Chondrocyte (in vitro differentiated cells): ENCODE data around the gene CACNB3. TPM values are rescaled to one million over a fixed set of nuclear protein-coding genes. Genes with fewer than 3 reads are reported as not detected.
A peak's percentile ranks its signal among the peaks of the same experiment; 100 is the strongest.

ENCODE experiments used
- DNase-seq: peaks from one replicate; pipeline ENCODE4 v3.0.0; 2021; ENCODE audit warnings: mixed read lengths, low spot score
- H3K27ac Mint-ChIP-seq: one replicate; pipeline ENCODE4 v1.8.0; 2021; ENCODE audit warnings: mild to moderate bottlenecking, moderate library complexity, mixed read lengths; ENCODE audit not compliant: unreplicated experiment
- H3K27me3 Mint-ChIP-seq: 2 replicates; pipeline ENCODE4 v1.8.0; 2021; ENCODE audit warnings: low read depth, mixed read lengths
- H3K36me3 Mint-ChIP-seq: 2 replicates; pipeline ENCODE4 v1.8.0; 2021; ENCODE audit warnings: low read depth, mixed read lengths
- H3K4me1 Mint-ChIP-seq: 2 replicates; pipeline ENCODE4 v1.8.0; 2021; ENCODE audit warnings: low read depth, mild to moderate bottlenecking, mixed read lengths
- H3K4me3 Mint-ChIP-seq: one replicate; pipeline ENCODE4 v1.8.0; 2021; ENCODE audit warnings: mild to moderate bottlenecking, moderate library complexity, mixed read lengths; ENCODE audit not compliant: unreplicated experiment
- H3K9me3 Mint-ChIP-seq: 2 replicates; pipeline ENCODE4 v1.8.0; 2021; ENCODE audit warnings: low read depth, mixed read lengths
- CTCF ChIP-seq: fragments of 200-600 bp; sonication (generic); IDR thresholded peaks from 2 replicates; pipeline ENCODE4 v1.5.0; 2021; ENCODE audit warnings: antibody characterized with exemption, mild to moderate bottlenecking, moderate library complexity
- total RNA-seq: library from RNA; stranded (reverse); gene quantifications from 3 replicates; pipeline ENCODE4 v1.2.1, GENCODE V29; 2021

Gene CACNB3
- total RNA-seq, 1 donor from 2014 or later, result 69.5 TPM

DNA sequence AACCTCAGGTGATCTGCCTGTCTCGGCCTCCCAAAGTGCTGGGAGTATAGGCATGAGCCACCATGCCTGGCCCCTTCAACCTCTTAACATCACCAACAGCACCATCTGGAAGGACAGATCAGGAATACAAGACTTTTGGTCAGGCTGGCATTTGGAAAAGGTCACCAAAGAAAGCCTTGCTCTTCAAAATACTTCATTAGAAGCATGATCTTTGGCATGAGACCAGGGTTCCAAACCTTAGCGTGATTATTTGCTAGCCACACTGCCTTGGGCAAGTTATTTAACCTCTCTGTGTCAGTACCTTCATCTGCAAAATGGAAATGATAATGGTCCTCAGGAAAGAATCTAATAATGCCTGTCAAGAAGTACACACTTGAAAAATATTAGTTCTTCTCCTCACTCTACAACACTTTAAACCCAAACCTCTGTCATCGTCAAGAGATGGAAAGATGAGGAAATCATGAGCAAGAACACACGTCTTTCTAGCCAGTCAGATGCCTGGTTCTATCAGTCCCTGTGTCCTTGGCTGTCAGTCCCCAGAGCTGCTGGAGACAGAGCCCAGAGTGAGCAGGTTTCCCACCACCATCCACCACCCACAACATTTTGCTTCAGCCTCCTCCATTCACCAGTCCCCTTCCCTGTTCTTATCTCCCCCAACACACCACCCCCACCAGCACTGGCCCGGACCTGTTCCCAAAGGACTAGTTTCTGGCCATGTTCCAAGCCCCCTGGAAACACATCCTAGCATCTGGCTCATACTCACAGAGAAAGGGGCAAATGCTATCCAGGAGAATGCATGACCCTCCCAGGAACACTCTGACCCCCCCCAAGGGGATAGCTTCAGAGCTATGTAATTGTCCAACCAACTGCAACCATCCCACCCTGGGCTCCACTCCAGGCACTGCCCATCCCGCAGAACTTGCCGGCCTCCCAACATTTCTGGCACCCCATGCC lies 31.4 kb upstream of the CACNB3 start:
- TF ChIP-seq CTCF, result no peak
- peak overlapping the region; percentile 92 for H3K27ac Mint-ChIP-seq

DNA sequence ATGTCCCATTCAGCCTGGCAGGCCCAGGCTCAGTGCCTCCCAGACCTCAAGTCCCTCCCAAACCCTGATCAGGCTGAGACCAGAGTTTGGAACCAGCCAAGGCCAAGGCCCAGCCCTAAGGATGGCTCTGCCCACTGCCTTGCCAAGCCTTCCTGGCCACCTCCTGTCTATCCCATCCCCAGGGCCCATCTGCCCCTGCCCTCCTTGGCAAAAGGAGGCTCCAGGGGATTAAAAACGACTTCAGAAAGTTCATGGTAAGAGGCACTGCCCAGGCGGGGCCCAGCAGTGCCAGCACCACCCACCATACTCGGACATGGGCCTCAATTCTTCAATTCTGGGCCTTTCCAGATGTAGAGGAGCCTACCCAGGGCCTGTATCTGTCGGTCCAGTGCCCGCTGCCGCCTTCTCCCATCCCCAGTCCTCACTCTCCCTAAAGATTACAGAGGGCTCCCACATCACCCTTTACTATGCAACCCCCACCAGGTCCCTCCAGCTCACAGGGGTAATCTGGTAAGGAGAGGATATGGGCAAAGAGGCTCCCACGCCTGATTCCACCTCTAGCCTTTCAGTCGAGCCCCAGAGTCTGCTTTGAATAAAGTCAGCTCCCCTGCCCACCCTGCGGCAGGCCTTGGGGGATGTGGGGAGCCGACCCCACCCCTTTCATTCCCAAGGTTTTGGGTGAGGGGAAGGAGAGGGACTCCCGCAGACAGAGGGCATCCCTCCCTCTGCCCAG lies 30.3 kb upstream of the CACNB3 start:
- Mint-ChIP-seq H3K27ac (peak overlapping the region; percentile 92), H3K4me3 (peak overlapping the region; percentile 93), H3K36me3 (no peaks in the 10 kb centered on the region), H3K27me3 (no peaks in the 10 kb centered on the region), H3K4me1 (peaks cover 41% of the 10 kb centered on the region), H3K9me3 (no peaks in the 10 kb centered on the region)
- TF ChIP-seq CTCF, result no peak
- DNase-seq, result peak; percentile 53

More for the DNA sequence above, 31.4 kb upstream of the CACNB3 start:
- Mint-ChIP-seq H3K27me3 (no peaks in the 10 kb centered on the region), H3K36me3 (no peaks in the 10 kb centered on the region), H3K4me3 (peak overlapping the region; percentile 93), H3K9me3 (no peaks in the 10 kb centered on the region), H3K4me1 (peaks cover 47% of the 10 kb centered on the region)
- DNase-seq, result no peak

DNA sequence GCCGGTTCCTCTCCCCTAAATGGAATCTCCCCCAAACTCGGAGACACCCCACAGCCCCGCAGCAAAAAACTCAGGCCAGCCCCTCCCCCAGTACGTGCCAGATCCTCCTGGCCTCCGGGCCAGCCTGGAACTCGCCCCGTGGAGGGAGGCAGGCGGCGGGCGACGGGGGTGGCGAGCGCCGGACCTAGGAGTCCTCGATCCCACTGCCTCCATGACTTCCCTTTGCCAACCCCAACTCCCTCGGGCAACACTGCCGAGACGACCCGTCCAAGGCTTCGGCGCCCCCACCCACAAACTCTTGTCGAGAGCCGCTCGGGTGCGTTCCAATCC lies 29.8 kb upstream of the CACNB3 start:
- Mint-ChIP-seq H3K27ac (peak overlapping the region; percentile 92), H3K36me3 (no peaks in the 10 kb centered on the region), H3K4me1 (peaks cover 38% of the 10 kb centered on the region), H3K27me3 (no peaks in the 10 kb centered on the region), H3K4me3 (peak overlapping the region; percentile 93), H3K9me3 (no peaks in the 10 kb centered on the region)
- TF ChIP-seq CTCF, result no peak
- DNase-seq, result no peak

DNA sequence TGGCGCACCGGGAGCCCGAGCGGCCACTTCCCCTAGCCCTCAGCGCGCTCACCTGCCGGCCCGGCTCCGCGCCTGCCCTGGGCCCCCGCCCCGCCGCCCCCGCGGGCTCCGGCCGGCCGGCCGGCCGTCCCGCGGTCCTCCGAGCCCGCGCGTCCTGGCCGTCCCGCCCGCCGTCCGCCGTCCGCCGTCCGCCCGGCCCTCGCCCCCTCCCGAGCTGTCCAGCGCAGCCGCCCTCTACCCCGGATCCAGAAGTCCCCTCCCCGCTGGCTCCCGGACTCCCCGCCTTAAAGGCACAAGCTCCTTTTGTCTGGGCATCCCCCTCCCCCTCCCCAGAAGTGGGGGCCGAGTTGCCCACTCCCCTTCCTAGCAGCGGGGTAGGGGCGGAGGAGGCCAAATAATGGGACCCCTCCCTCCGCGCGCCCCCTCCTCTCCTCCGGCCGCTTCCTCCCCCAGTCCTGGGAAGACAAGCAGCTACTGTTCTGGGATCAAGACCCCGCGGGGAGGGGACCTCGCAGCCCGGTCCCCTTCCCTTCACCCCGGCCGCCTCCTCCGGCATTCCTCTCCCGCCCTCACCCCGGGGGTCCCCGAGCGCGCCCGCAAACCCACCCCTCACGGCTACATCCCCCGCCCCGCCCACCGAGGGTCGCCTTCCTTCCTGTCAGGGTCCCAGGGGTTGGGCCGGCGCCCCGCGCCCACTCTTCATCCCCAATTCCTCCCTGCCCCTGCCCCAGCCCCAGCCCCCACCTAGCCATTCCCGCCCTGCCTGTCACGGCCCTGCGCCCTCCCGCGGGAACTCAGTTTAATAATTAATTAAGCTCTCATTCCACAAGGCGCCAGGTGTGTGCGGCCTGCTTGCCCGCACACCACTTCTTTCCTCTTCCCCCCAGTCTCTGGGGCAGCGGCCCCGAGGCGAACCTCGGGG lies 29.2 kb upstream of the CACNB3 start, which contains the start of gene ADCY6:
ADCY6 (minus strand) TSS at position 236 of the 922 bp plus-strand sequence. CDS start 5,655 bp downstream, outside the sequence.
- H3K27ac Mint-ChIP-seq, result peak within 1 kb of the TSS; percentile 92
- DNase-seq, result no peak
- H3K9me3 Mint-ChIP-seq, result no peaks in the 10 kb centered on the region
- no peaks in the 10 kb centered on the region for H3K27me3 Mint-ChIP-seq
- peak within 1 kb of the TSS; percentile 93 for H3K4me3 Mint-ChIP-seq
- peaks cover 38% of the 10 kb centered on the region for H3K4me1 Mint-ChIP-seq
- peak; percentile 24 for TF ChIP-seq CTCF
- H3K36me3 Mint-ChIP-seq, result no peaks in the 10 kb centered on the region
